NCI-H1436 treated with DMSO at 0.1 percent for 48 hours (cell line): ENCODE data around the gene PSRC1.

Experiments used
- DNase-seq: peaks from one replicate; lab custom pipeline; 2025; lab: John Stamatoyannopoulos, UW

Gene PSRC1

DNA sequence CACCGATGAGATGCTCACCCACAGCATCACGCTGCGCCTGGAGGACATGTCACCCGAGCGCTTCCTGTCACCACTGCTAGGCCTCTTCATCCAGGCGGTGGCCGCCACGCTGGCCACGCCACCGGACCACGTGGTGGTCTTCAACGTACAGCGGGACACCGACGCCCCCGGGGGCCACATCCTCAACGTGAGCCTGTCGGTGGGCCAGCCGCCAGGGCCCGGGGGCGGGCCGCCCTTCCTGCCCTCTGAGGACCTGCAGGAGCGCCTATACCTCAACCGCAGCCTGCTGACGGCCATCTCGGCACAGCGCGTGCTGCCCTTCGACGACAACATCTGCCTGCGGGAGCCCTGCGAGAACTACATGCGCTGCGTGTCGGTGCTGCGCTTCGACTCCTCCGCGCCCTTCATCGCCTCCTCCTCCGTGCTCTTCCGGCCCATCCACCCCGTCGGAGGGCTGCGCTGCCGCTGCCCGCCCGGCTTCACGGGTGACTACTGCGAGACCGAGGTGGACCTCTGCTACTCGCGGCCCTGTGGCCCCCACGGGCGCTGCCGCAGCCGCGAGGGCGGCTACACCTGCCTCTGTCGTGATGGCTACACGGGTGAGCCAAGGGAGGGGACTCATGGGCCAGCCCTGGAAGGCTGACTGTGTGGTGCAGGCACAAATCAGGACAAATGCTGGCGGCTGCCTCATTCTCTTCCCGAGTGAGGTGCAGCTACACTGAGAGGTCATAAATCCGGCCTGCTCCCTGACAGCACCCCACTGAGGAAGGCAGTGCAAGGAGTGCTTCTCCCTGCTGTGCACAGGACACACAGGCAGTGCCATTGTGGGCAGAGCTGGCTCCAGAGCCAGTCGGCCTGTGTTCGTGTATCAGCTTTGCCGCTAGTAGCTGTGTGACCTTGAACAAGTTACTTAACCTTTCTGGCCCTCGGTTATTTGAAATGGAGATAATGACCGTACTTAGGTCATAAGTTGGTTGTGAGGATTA, 24.2 kb downstream of the PSRC1 start:
- no peak for DNase-seq

DNA sequence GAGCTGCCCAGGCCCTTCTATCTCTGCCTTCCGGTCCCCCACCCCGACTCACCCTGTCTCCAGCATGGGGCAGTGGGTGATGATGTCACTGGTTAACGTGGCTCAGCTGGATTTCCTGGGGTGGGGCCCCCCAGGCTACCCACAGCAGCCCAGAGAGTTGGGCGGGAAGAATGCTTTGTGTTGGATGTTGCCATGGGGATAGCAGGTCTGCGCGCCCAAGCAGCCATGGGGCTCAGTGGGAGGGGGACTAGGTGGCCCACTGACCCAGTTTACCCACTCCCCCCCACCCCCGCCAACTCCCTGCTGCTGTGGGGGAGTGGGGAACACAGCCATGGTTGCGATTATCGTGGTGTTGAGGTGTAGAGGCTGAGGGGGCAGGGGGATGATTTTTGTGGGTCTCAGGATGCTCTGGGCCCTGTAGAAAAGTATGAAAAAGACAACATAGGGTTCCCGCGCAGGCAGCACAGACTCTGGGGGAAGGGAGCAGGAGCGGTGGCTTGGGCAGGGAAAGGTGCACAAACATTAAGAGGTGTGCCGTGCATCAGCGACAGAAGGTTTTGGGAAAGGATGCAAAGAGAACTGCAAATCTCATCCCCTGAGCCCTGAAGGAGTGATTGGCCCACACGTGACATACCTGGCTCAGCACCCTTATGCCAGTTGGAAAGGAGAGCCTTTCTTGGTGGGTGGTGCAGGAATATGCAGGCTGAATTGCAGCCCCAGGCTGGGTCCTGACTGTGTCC, 25.1 kb downstream of the PSRC1 start:
- DNase-seq = no peak

DNA sequence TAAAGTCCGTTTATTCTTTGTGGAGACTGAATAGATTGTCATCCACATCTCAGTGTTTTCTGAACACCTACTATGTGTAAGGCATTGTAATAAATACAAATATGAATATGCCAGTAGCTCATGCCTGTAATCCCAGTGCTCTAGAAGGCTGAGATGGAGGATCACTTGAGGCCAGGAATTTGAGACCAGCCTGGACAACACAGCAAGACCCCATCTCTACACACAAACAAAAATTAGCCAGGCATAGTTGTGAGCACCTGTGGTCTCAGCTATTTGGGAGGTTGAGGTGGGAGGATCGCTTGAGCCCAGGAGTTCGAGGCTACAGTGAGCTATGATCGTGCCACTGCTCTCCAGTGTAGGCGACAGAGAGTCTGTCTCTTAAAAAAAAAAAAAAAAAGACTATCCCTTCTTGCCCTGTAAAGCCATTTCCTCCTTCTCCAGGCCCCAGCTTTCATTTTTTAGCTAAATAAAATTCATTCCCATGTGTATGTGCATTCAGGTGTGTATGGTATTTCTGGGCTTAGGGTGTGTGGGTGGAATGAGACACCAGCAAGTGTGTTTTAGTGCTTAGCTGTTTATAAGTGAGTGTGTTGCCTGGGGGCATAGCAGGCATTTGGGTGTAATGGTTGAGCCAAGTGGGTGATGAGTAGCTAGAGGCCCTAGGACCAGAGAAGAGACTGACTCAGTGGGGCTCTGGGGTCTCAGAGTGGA, 25.8 kb downstream of the PSRC1 start:
- no peak for DNase-seq

DNA sequence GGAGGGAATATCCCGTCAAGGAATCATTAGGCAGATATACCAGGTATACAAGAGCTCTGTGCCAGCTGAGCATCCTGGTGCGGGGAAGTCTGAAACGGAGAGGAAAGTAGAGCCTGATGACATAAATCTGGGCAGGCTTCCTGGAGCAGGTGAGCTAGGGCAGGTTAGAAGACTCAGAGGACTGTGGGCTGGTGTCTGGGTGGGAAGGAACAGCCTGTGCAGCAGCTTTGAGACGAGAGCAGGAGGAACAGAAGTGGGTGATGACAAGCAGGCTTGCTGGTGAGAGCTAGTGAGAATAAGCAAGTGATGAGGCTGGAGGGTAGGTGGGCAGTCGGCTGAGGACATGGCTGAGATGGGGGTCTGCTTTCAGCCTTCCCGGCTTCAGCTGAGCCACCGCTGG, 26.9 kb downstream of the PSRC1 start:
- no peak for DNase-seq

DNA sequence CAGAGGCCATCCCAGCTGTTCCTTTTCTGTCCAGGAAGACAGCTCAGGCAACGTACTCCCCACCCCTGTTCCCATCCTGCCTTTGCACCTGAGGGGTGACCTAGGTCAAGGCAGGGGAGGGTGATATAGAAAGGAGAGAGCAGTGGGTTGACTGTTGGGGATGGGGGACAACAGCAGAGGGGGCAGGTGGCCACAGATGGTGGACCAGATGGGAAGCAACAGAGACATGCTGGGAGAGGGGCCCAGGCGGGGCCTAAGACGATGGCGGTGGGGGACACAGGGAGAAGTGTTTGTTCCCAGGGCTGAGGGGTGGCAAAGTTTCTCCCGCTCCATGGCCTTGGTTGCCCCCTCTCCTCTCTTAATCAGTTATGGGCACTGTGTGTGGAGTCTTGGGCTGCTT, 27.3 kb downstream of the PSRC1 start:
- no peak for DNase-seq

DNA sequence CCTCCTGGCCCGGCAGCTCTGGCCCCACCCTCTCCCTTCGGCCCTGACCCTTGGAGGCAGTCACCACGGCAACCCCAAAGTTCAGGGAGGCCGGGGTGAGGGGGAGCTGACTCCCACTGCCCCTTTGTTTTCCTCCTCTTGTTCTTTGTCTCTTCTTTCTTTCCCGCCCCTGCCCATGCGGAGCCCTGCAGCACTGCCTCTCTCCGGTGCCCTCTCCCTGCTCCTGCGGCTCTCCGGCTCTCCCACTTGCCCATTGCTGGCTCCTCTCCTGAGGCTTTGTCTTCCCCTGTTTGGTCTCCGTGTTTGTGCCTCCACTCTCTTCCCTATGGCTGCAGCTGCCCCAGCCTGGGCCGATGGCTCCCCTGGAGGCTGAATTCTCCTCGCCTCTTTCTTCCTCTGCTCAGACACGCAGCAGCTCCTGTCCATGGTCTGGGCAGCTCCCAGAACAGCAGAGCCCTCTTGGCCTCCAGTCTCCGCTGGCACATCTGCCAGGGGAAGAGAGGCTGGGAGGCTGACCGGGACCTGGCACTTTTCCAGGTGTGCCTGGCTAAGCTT, 27.8 kb downstream of the PSRC1 start:
- no peak for DNase-seq

DNA sequence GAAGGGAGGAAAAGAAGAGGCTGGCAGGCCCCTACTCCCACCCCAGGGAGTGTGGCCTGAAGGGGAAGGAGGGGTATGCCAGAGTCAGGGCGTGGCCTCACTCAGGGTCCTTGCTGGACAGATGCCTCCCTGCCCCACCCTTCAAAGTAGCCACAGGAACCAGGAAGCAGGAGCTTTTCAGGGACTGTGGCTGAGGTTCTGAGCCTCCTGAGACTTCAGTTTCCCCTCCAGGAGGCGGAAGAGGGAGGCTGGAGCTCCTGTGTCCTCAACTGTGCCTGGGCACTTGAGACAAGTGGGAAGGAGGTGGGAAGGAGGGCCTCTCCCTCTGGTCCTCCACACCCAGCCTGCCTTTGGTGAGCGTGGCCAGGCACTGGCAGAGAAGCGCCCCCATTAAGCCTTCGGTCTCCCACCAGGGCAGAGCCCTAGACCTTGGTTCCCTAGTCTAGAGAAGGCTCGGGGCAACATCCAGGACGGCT, 28.3 kb downstream of the PSRC1 start:
- no peak for DNase-seq

DNA sequence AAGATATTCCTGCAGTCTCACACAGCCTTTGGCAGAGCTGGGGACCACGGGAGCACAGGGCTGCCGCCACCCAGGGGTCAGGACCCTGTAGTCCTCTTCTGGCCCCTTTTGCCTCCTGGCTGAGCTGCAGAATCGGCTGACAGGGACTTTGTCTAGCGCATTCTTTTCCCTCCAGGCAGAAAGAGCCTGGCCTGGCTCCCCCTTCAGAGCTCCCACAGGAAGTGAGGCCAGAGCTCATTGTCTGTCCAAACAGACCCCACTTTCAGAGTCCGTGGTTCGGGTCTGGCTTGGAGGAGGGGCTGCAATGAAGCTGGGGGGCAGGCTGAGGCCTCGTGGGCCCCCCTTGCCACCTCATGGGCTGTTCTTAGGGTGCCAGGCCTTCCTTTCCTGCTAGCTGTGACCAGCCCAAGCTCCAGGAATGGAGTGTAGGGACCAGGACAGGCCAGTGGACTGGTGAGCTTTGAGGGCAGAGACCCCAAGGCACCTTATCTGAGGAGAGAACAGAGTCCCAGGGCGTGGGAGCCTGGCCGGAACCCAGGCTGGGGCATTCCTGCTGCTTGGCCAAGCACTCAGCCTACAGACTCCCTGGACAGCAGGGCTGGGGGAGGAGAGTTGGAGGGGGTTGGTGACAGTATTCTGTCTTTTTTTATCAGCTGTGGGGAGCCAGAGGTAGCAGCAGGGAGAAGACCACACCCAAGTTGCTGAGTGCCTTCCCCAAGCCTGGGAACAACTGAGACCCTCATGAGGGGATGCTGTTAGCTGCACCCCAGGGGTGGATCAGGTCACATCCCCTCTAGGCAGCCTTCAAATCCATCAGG, 28.9 kb downstream of the PSRC1 start:
- DNase-seq = no peak

DNA sequence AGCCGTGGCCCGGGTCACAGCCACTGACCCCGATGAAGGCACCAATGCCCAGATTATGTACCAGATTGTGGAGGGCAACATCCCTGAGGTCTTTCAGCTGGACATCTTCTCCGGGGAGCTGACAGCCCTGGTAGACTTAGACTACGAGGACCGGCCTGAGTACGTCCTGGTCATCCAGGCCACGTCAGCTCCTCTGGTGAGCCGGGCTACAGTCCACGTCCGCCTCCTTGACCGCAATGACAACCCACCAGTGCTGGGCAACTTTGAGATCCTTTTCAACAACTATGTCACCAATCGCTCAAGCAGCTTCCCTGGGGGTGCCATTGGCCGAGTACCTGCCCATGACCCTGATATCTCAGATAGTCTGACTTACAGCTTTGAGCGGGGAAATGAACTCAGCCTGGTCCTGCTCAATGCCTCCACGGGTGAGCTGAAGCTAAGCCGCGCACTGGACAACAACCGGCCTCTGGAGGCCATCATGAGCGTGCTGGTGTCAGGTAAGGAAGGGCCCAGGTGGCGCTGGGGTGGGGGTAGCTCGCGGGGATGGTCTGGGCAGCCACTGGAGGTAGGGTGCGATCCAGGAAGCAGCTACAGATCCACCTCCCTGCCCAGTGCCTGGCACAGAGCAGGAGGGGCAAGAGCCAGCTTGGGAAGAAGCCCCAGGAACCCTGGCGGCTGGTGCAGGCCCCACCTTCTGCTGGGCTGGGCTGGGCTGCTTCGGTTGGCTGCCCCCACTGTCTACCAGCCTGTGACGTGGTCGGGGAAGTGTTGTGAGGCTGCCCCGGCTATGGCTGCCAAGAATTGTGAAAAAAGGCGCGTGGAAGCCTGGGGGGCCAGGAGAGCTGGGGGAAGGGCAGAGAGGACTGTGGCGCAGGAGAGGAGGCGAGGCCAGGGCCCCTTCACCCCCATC, 29.8 kb downstream of the PSRC1 start:
- no peak for DNase-seq

DNA sequence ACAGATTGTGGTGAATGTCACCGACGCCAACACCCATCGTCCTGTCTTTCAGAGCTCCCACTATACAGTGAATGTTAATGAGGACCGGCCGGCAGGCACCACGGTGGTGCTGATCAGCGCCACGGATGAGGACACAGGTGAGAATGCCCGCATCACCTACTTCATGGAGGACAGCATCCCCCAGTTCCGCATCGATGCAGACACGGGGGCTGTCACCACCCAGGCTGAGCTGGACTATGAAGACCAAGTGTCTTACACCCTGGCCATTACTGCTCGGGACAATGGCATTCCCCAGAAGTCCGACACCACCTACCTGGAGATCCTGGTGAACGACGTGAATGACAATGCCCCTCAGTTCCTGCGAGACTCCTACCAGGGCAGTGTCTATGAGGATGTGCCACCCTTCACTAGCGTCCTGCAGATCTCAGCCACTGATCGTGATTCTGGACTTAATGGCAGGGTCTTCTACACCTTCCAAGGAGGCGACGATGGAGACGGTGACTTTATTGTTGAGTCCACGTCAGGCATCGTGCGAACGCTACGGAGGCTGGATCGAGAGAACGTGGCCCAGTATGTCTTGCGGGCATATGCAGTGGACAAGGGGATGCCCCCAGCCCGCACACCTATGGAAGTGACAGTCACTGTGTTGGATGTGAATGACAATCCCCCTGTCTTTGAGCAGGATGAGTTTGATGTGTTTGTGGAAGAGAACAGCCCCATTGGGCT, 30.6 kb downstream of the PSRC1 start:
- no peak for DNase-seq

DNA sequence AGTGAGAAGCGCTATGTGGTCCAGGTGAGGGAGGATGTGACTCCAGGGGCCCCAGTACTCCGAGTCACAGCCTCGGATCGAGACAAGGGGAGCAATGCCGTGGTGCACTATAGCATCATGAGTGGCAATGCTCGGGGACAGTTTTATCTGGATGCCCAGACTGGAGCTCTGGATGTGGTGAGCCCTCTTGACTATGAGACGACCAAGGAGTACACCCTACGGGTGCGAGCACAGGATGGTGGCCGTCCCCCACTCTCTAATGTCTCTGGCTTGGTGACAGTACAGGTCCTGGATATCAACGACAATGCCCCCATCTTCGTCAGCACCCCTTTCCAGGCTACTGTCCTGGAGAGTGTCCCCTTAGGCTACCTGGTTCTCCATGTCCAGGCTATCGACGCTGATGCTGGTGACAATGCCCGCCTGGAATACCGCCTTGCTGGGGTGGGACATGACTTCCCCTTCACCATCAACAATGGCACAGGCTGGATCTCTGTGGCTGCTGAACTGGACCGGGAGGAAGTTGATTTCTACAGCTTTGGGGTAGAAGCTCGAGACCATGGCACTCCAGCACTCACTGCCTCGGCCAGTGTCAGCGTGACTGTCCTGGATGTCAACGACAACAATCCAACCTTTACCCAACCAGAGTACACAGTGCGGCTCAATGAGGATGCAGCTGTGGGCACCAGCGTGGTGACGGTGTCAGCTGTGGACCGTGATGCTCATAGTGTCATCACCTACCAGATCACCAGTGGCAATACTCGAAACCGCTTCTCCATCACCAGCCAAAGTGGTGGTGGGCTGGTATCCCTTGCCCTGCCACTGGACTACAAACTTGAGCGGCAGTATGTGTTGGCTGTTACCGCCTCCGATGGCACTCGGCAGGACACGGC, 31.4 kb downstream of the PSRC1 start:
- DNase-seq = no peak

DNA sequence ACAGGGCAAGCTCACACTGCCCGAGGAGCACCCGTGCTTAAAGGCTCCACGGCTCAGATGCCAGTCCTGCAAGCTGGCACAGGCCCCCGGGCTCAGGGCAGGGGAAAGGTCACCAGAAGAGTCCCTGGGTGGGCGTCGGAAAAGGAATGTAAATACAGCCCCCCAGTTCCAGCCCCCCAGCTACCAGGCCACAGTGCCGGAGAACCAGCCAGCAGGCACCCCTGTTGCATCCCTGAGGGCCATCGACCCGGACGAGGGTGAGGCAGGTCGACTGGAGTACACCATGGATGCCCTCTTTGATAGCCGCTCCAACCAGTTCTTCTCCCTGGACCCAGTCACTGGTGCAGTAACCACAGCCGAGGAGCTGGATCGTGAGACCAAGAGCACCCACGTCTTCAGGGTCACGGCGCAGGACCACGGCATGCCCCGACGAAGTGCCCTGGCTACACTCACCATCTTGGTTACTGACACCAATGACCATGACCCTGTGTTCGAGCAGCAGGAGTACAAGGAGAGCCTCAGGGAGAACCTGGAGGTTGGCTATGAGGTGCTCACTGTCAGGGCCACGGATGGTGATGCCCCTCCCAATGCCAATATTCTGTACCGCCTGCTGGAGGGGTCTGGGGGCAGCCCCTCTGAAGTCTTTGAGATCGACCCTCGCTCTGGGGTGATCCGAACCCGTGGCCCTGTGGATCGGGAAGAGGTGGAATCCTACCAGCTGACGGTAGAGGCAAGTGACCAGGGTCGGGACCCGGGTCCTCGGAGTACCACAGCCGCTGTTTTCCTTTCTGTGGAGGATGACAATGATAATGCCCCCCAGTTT, 32.3 kb downstream of the PSRC1 start:
- no peak for DNase-seq

DNA sequence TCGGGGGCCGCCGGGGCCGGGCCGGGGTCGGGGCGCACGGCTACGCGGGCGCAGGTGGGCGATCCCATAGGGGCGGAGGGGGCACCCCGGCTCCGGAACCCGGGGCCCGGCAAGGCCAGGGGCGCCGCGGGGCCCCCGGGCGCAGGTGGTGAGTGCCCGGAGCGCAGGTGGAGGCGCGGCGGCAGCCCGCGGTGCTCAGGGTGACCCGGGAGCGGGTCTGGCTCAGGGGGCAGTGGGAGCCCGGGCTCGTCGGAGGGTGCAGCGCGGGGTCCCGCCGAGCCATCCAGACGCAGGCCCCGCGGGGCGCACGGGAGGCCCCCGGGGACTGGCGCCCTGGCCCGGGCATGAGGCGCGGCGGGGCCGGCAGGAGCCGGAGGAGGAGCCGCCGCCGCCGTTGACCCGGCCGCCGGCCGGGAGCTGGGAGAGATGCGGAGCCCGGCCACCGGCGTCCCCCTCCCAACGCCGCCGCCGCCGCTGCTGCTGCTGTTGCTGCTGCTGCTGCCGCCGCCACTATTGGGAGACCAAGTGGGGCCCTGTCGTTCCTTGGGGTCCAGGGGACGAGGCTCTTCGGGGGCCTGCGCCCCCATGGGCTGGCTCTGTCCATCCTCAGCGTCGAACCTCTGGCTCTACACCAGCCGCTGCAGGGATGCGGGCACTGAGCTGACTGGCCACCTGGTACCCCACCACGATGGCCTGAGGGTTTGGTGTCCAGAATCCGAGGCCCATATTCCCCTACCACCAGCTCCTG, 33.1 kb downstream of the PSRC1 start:
- no peak for DNase-seq

DNA sequence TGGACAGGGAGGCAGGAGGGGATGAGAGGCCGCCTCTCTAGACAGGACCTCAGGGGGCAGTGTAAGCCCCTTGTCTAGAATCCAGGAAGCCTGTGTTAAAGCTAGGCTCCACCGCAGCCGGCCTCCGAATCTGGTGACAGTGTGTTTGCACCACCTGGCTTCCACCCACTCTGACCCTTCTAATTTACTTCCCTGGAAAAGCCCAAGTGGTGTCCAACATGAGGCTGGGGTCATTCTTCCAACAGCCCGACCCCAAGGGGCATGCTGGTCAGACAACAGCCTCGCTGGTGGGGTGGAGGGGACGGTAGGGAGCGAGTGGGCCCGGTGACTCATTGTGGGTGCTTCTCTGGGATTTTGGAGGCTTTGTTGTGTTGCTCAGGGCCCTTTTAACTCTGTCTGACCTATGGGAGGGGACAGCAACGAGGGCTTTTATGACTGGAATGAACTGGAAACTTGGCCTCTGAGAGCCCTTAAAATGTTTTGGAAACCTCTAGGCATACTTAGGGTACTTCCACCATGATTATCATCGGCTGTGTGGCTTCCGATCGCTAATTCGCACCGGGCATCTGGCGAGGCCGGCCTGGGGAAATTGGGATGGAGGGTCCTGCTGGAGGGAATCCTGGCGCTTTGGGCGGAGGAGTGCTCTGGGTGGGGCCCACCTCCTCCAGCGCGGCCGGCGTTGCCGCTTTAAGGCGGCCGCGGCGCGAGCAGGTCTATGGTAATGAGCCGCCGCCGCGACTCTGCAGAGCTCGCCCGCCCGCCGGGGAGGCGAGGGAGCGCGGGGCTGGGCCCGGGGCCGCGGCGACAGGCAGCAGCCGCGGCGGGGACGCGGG, 33.9 kb downstream of the PSRC1 start, which contains the start of gene CELSR2:
Gene CELSR2, plus strand, starts transcription at position 743 of the 833 bp plus-strand sequence. CDS start 541 bp downstream, outside the sequence.
- no peak for DNase-seq

DNA sequence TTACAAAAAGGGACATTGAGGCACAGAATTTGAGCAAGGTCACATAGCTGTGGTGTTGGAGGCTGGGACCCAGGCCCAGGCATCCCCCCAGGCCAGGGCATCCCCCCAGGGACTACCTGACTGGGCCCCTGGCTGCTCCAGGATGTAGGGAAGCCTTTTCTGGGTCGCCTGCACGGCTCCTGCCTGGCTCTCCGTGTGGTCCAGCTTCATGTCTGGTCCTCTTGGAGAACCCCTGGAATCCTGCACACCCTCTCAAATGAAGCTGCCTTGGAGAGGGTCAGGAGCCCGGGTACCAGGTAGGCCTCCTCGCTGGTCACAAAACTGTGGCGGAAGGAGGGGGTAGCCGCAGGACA, 34.5 kb downstream of the PSRC1 start:
- DNase-seq = no peak
